SK-N-SH (cell line): ENCODE data around the gene SERTAD2.

Experiments
- CTCF ChIP-seq: fragments of 200-600 bp; sonication (generic); IDR thresholded peaks from 2 replicates; pipeline ENCODE4 v1.6.1; 2017; ENCODE audit warnings: antibody characterized with exemption, mild to moderate bottlenecking, moderate library complexity
- ELF1 ChIP-seq: IDR thresholded peaks from 2 replicates; pipeline ENCODE4 v1.4.0; 2012
- EP300 ChIP-seq, 2 experiments: IDR thresholded peaks; 2 replicates each; pipeline versions ENCODE4 v1.4.0 to v1.6.1; 2012; ENCODE audit warnings: borderline replicate concordance in 1 of 2, low read depth in 1 of 2, low read length in 1 of 2
- EZH2phosphoT487 ChIP-seq: fragments of 200-600 bp; sonication (generic); IDR thresholded peaks from 2 replicates; pipeline ENCODE4 v1.6.1; 2017; ENCODE audit warnings: low read depth, mixed run types, mild to moderate bottlenecking, antibody characterized with exemption, moderate library complexity, borderline replicate concordance
- FOSL2 ChIP-seq: IDR thresholded peaks from 2 replicates; pipeline ENCODE4 v1.4.0; 2012; ENCODE audit warnings: low read depth, mild to moderate bottlenecking, moderate library complexity, borderline replicate concordance
- GABPA ChIP-seq: IDR thresholded peaks from 2 replicates; pipeline ENCODE4 v1.4.0; 2012; ENCODE audit warnings: low read depth, mild to moderate bottlenecking
- MXI1 ChIP-seq: IDR thresholded peaks from 2 replicates; pipeline ENCODE4 v1.6.1; 2012; ENCODE audit warnings: mild to moderate bottlenecking, low read depth, low read length, improper control_type of control experiment
- NFIC ChIP-seq: IDR thresholded peaks from 2 replicates; pipeline ENCODE4 v1.4.0; 2012; ENCODE audit warnings: borderline replicate concordance
- PBX3 ChIP-seq: IDR thresholded peaks from 2 replicates; pipeline ENCODE4; 2012
- POLR2AphosphoS5 ChIP-seq: IDR thresholded peaks from 2 replicates; pipeline ENCODE4 v1.6.1; 2012; ENCODE audit warnings: low read depth, low read length
- TAF1 ChIP-seq: IDR thresholded peaks from 2 replicates; pipeline ENCODE4 v1.6.1; 2012; ENCODE audit warnings: low read depth, mild to moderate bottlenecking, low read length, moderate library complexity, borderline replicate concordance
- YY1 ChIP-seq: IDR thresholded peaks from 2 replicates; pipeline ENCODE4 v1.4.0; 2012; ENCODE audit warnings: low read depth, mild to moderate bottlenecking
- TF ChIP-seq, protein P1 (sequence below): fragments of 150-350 bp; IDR thresholded peaks from 2 replicates; pipeline ENCODE4 v1.6.1; 2017; ENCODE audit warnings: antibody characterized with exemption, low read length, low read depth, borderline replicate concordance
- TF ChIP-seq, protein P2 (sequence below): IDR thresholded peaks from 2 replicates; pipeline ENCODE4 v1.6.1; 2012; ENCODE audit warnings: mild to moderate bottlenecking, low read depth, low read length, moderate library complexity

- TF ChIP-seq PBX3 (no peak), EZH2phosphoT487 (no peak), CTCF (no peak), ELF1 (no peak), POLR2AphosphoS5 (no peak), EP300 (IDR thresholded peaks at IDR 0.05; ENCODE audit: borderline replicate concordance in 1 of 2, low read depth in 1 of 2, low read length in 1 of 2) (no peak), YY1 (no peak), MXI1 (no peak), NFIC (no peak), GABPA (no peak), FOSL2 (no peak), TAF1 (no peak)
- TF ChIP-seq, protein P1, sequence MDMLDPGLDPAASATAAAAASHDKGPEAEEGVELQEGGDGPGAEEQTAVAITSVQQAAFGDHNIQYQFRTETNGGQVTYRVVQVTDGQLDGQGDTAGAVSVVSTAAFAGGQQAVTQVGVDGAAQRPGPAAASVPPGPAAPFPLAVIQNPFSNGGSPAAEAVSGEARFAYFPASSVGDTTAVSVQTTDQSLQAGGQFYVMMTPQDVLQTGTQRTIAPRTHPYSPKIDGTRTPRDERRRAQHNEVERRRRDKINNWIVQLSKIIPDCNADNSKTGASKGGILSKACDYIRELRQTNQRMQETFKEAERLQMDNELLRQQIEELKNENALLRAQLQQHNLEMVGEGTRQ: no peak
- TF ChIP-seq, protein P2, sequence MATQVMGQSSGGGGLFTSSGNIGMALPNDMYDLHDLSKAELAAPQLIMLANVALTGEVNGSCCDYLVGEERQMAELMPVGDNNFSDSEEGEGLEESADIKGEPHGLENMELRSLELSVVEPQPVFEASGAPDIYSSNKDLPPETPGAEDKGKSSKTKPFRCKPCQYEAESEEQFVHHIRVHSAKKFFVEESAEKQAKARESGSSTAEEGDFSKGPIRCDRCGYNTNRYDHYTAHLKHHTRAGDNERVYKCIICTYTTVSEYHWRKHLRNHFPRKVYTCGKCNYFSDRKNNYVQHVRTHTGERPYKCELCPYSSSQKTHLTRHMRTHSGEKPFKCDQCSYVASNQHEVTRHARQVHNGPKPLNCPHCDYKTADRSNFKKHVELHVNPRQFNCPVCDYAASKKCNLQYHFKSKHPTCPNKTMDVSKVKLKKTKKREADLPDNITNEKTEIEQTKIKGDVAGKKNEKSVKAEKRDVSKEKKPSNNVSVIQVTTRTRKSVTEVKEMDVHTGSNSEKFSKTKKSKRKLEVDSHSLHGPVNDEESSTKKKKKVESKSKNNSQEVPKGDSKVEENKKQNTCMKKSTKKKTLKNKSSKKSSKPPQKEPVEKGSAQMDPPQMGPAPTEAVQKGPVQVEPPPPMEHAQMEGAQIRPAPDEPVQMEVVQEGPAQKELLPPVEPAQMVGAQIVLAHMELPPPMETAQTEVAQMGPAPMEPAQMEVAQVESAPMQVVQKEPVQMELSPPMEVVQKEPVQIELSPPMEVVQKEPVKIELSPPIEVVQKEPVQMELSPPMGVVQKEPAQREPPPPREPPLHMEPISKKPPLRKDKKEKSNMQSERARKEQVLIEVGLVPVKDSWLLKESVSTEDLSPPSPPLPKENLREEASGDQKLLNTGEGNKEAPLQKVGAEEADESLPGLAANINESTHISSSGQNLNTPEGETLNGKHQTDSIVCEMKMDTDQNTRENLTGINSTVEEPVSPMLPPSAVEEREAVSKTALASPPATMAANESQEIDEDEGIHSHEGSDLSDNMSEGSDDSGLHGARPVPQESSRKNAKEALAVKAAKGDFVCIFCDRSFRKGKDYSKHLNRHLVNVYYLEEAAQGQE: no peak
Observed at GRCh38 chr2:64604155-64604554, 49.6 kb downstream of the SERTAD2 start.
